HEK293T (cell line): ENCODE results near the gene ANKRD44.

ENCODE experiments used
- CTCF ChIA-PET: fragments of 350-600 bp; formaldehyde crosslinking; extraction: SDS; loops from one replicate; lab custom pipeline; 2021; ENCODE audit warnings: antibody characterized with exemption, inconsistent platforms; lab: Yijun Ruan, JAX
- POLR2A ChIA-PET: fragments of 350-600 bp; formaldehyde crosslinking; extraction: SDS; loops from one replicate; lab custom pipeline; 2020; ENCODE audit warnings: antibody characterized with exemption, inconsistent platforms; lab: Yijun Ruan, JAX
- DNase-seq: peaks from one replicate; pipeline ENCODE4 v3.0.0; 2012; ENCODE audit warnings: mixed read lengths; ENCODE audit errors: extremely low spot score
- ARNT ChIP-seq: fragments of 450-650 bp; IDR thresholded peaks from 2 replicates; pipeline ENCODE4 v1.6.1; 2017; ENCODE audit warnings: mild to moderate bottlenecking
- BHLHE40 ChIP-seq: fragments of 450-650 bp; IDR thresholded peaks from 2 replicates; pipeline ENCODE4 v1.6.1; 2016; ENCODE audit warnings: mild to moderate bottlenecking, moderate library complexity, borderline replicate concordance
- CTBP1 ChIP-seq: fragments of 450-650 bp; IDR thresholded peaks from 2 replicates; pipeline ENCODE4 v1.6.1; 2016; ENCODE audit warnings: borderline replicate concordance
- ELF4 ChIP-seq: fragments of 450-650 bp; IDR thresholded peaks from 2 replicates; pipeline ENCODE4 v1.6.1; 2017; ENCODE audit warnings: antibody characterized with exemption
- FOXA1 ChIP-seq: fragments of 450-650 bp; IDR thresholded peaks from 2 replicates; pipeline ENCODE4 v1.6.1; 2016; ENCODE audit warnings: mild to moderate bottlenecking
- FOXK2 ChIP-seq: fragments of 450-650 bp; IDR thresholded peaks from 2 replicates; pipeline ENCODE4 v1.6.1; 2016; ENCODE audit warnings: mild to moderate bottlenecking
- FOXM1 ChIP-seq: fragments of 450-650 bp; IDR thresholded peaks from 2 replicates; pipeline ENCODE4 v1.6.1; 2017; ENCODE audit warnings: mild to moderate bottlenecking, borderline replicate concordance
- HDGF ChIP-seq: fragments of 450-650 bp; IDR thresholded peaks from 2 replicates; pipeline ENCODE4 v1.6.1; 2017; ENCODE audit warnings: antibody characterized with exemption, borderline replicate concordance
- L3MBTL2 ChIP-seq: fragments of 450-650 bp; conservative IDR thresholded peaks from 2 replicates; pipeline ENCODE4 v1.6.1; 2016; ENCODE audit warnings: mild to moderate bottlenecking
- LEF1 ChIP-seq: fragments of 450-650 bp; IDR thresholded peaks from 2 replicates; pipeline ENCODE4 v1.6.1; 2017; ENCODE audit warnings: mild to moderate bottlenecking, borderline replicate concordance
- NFRKB ChIP-seq: fragments of 450-650 bp; IDR thresholded peaks from 2 replicates; pipeline ENCODE4 v1.6.1; 2016; ENCODE audit warnings: mild to moderate bottlenecking, moderate library complexity
- SP1 ChIP-seq: fragments of 450-650 bp; IDR thresholded peaks from 2 replicates; pipeline ENCODE4 v1.6.1; 2017
- SUZ12 ChIP-seq: fragments of 450-650 bp; IDR thresholded peaks from 2 replicates; pipeline ENCODE4 v1.6.1; 2016; ENCODE audit warnings: mild to moderate bottlenecking
- TARDBP ChIP-seq: fragments of 450-650 bp; IDR thresholded peaks from 2 replicates; pipeline ENCODE4 v1.6.1; 2016
- ZNF384 ChIP-seq: fragments of 450-650 bp; IDR thresholded peaks from 2 replicates; pipeline ENCODE4 v1.6.1; 2016
- TF ChIP-seq, protein P1 (sequence below): fragments of 450-650 bp; IDR thresholded peaks from 2 replicates; pipeline ENCODE4 v1.6.1; 2016

The ANKRD44 gene

DNA sequence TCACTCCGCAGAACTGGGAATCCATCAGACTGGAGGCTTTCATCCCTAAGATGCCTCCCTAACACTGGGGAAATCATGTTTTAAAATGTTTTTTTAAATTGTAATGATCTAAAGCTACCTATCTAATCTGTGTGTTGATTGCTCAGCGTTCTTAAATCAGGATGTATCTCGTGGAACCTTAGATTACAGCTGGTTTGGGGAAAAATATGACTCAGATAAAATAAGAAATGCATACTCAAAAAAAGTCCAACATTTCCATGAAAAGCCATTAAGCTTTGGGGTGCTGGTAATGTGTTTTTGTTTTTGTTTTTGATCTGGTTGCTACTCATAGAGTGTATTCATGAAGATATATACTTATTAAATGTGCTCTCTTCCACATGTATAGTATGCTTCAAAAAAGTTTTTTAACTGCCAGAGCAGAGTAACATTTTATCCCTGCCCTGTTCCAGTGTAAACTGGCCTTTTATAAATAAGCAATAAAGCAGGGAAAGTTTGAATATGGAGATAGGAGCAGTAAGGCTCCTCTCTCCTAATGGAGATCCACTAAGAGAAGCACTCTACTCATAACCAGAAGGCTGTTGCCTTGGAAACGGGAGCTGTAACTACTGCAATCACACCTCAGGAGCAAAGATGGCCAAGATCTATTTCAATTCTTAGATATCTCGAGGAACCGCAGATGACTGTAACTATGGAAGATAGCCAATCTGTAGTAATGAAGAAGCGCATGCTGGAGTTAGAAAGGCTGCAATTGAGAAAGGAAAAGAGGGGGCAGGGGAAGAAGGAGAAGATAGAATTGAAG is 41.6 kb downstream of the ANKRD44 start:
- ChIA-PET CTCF (no interaction called here), POLR2A (no interaction called here)
- DNase-seq: no peak
- TF ChIP-seq LEF1 (no peak), ARNT (no peak), HDGF (no peak), FOXM1 (no peak), TARDBP (no peak), L3MBTL2 (no peak), FOXK2 (no peak), NFRKB (no peak), SUZ12 (no peak), FOXA1 (no peak), SP1 (no peak)
- TF ChIP-seq, protein P1, sequence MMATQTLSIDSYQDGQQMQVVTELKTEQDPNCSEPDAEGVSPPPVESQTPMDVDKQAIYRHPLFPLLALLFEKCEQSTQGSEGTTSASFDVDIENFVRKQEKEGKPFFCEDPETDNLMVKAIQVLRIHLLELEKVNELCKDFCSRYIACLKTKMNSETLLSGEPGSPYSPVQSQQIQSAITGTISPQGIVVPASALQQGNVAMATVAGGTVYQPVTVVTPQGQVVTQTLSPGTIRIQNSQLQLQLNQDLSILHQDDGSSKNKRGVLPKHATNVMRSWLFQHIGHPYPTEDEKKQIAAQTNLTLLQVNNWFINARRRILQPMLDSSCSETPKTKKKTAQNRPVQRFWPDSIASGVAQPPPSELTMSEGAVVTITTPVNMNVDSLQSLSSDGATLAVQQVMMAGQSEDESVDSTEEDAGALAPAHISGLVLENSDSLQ: no peak

DNA sequence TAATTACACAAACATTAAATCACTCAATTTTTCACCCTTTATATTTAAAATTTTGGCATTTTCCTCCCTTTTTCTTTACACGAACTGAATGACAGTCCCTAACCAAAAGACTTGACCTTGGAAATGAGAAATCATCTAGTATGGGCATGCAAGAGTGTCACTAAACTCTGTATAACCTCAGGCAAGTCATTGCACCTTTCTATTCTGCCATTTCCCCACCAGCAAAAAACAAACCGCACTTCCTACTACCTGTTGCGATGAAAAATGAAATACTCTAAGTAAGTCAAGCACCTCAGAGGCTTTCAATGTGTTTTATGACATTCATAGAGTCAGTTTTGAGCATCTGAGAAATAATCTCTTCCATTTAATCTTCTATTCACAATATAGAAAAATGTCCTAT is 44.1 kb downstream of the ANKRD44 start:
- POLR2A ChIA-PET: no interaction called here
- CTCF ChIA-PET: no interaction called here
- TF ChIP-seq LEF1 (no peak), ARNT (no peak), BHLHE40 (no peak), CTBP1 (no peak), ZNF384 (no peak), FOXK2 (no peak), HDGF (no peak), SUZ12 (no peak), TARDBP (no peak)
- TF ChIP-seq, protein P1: no peak
- DNase-seq: no peak

GRCh38 chr2:197265924-197266323 is 44.7 kb downstream of the ANKRD44 start:
- ChIA-PET POLR2A (no interaction called here), CTCF (no interaction called here)
- DNase-seq: no peak
- TF ChIP-seq ARNT (no peak), L3MBTL2 (no peak), SUZ12 (no peak), HDGF (no peak), FOXA1 (no peak), SP1 (no peak), BHLHE40 (no peak), TARDBP (no peak), LEF1 (no peak), NFRKB (no peak), ELF4 (no peak), FOXM1 (no peak), CTBP1 (no peak), FOXK2 (no peak), ZNF384 (no peak)
- TF ChIP-seq, protein P1: no peak

- POLR2A ChIA-PET: no interaction called here
- DNase-seq: no peak
- no peak for TF ChIP-seq TARDBP
- TF ChIP-seq NFRKB: no peak
- TF ChIP-seq BHLHE40: no peak
- no peak for TF ChIP-seq FOXA1
- no peak for TF ChIP-seq ZNF384
- no peak for TF ChIP-seq LEF1
- TF ChIP-seq HDGF: no peak
- no peak for TF ChIP-seq L3MBTL2
- no peak for TF ChIP-seq SUZ12
- TF ChIP-seq FOXK2: no peak
- TF ChIP-seq, protein P1: no peak
- TF ChIP-seq ELF4: no peak
- CTCF ChIA-PET: no interaction called here
Measured at GRCh38 chr2:197265036-197265435, 45.5 kb downstream of the ANKRD44 start.

DNA sequence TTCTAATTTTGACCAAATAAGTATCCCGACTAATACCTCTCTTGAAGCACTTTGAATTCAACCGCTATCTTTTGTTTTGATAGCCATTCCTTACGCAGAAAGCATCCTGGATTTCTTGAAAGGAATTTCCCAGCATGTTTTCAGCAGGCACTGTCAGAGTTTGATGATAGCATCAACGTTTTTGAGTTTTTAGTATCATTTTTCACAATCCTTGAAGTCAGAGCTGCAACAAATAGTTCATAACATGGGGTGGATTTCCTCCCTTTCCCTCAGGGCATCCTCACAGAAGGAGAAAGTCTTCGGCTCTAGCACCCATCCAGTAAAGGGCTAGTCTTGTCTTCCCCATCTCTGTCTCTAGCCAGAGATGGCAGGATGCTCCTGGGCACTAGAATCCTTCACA is 46.2 kb downstream of the ANKRD44 start:
- ChIA-PET CTCF (no interaction called here), POLR2A (no interaction called here)
- TF ChIP-seq SUZ12 (no peak), HDGF (no peak), FOXM1 (no peak), ZNF384 (no peak), BHLHE40 (no peak), FOXK2 (no peak), TARDBP (no peak), L3MBTL2 (no peak), ELF4 (no peak), FOXA1 (no peak), ARNT (no peak), SP1 (no peak), NFRKB (no peak), CTBP1 (no peak), LEF1 (no peak)
- TF ChIP-seq, protein P1: no peak
- DNase-seq: no peak
